Breast epithelium (tissue), 4 donors: ENCODE measurements around the gene MT3. TPM values are rescaled to one million over a fixed set of nuclear protein-coding genes. Genes with fewer than 3 reads are reported as not detected.
A peak's percentile ranks its signal among the peaks of the same experiment; 100 is the strongest.

Source experiments
- DNase-seq, 2 donors: peaks; one replicate each; pipeline ENCODE4 v3.0.0-alpha.2; 2019; ENCODE audit warnings: low spot score in 2 of 2
- H3K27ac ChIP-seq, 2 donors: fragments of 200-600 bp; sonication (generic) in 1 of 2; one replicate each; pipeline ENCODE4 v1.5.1; 2016 to 2019; ENCODE audit warnings: mild to moderate bottlenecking in 1 of 2
- H3K27me3 ChIP-seq, 2 donors: fragments of 200-600 bp; sonication (generic) in 1 of 2; one replicate each; pipeline versions ENCODE4 v1.5.1 to v1.6.0; 2017 to 2019; ENCODE audit warnings: control low read depth in 1 of 2, mild to moderate bottlenecking in 1 of 2
- H3K36me3 ChIP-seq: fragments of 200-600 bp; one replicate; pipeline ENCODE4 v1.5.1; 2019
- H3K4me1 ChIP-seq, 2 donors: fragments of 200-600 bp; sonication (generic); one replicate each; pipeline ENCODE4 v1.5.1; 2016 to 2019; ENCODE audit warnings: control low read depth in 1 of 2
- H3K4me3 ChIP-seq, 3 donors: fragments of 200-600 bp; sonication (generic); 1 replicate in 2 of 3; 2 replicates in 1 of 3; pipeline ENCODE4 v1.5.1; 2016 to 2019; ENCODE audit warnings: mild to moderate bottlenecking in 3 of 3, moderate library complexity in 2 of 3
- H3K9me3 ChIP-seq, 2 donors: fragments of 200-600 bp; sonication (generic) in 1 of 2; one replicate each; pipeline ENCODE4 v1.5.1; 2016 to 2019; ENCODE audit warnings: control low read depth in 1 of 2
- CTCF ChIP-seq, 3 donors: fragments of 450-650 bp; IDR thresholded peaks; one replicate each; pipeline ENCODE4 v1.5.1; 2016 to 2017; ENCODE audit warnings: antibody characterized with exemption in 3 of 3, mild to moderate bottlenecking in 3 of 3, moderate library complexity in 3 of 3
- POLR2A ChIP-seq: fragments of 450-650 bp; IDR thresholded peaks from one replicate; pipeline ENCODE4 v1.6.1; 2016; ENCODE audit warnings: antibody characterized with exemption, mild to moderate bottlenecking, moderate library complexity
- POLR2AphosphoS5 ChIP-seq, 3 donors: sonication (generic); formaldehyde crosslinking; IDR thresholded peaks; one replicate each; pipeline ENCODE4 v1.6.1; 2017; ENCODE audit warnings: antibody characterized with exemption in 3 of 3
- intact Hi-C: fragments of 100-400 bp; cut with DNase I; formaldehyde crosslinking; loops from one replicate; pipeline ENCODE4 v1.15.1; 2023; ENCODE audit warnings: low total_unique reads
- total RNA-seq, 3 donors: library from RNA; depleted of rRNA; stranded (reverse); fragments of >200 nt; gene quantifications; one replicate each; pipeline ENCODE4 v1.1.0, GENCODE V29; 2016

MT3 gene
- total RNA-seq, 3 donors from 2014 or later: not detected

- H3K27ac ChIP-seq: peak overlapping the region in 1 of 2 donors; percentile 96
- intact Hi-C loops: no loop called here
- DNase-seq: peak in 1 of 2 donors; percentile 56
- H3K4me3 ChIP-seq: no peak overlapping the region
- TF ChIP-seq CTCF (IDR thresholded peaks at IDR 0.05): peak in 2 of 3 donors; percentile 54 to 59
- TF ChIP-seq POLR2A: no peak
- H3K4me1 ChIP-seq: peaks cover 7 to 13% of the 10 kb centered on the region in 2 donors
- H3K36me3 ChIP-seq: no peaks in the 10 kb centered on the region
- H3K27me3 ChIP-seq: no peaks in the 10 kb centered on the region
- no peaks in the 10 kb centered on the region for H3K9me3 ChIP-seq
These were observed 14.3 kb downstream of the MT3 start for GRCh38 chr16:56603589-56603988.

GRCh38 chr16:56604966-56605365 lies 15.6 kb downstream of the MT3 start:
- no peak for DNase-seq
- no peak overlapping the region for H3K4me3 ChIP-seq
- intact Hi-C loops: no loop called here
- H3K27ac ChIP-seq: peak overlapping the region; percentile 96 to 99
- H3K9me3 ChIP-seq: no peaks in the 10 kb centered on the region
- H3K36me3 ChIP-seq: no peaks in the 10 kb centered on the region
- H3K27me3 ChIP-seq: no peaks in the 10 kb centered on the region
- H3K4me1 ChIP-seq: peaks cover 7 to 13% of the 10 kb centered on the region in 2 donors
- TF ChIP-seq CTCF (IDR thresholded peaks at IDR 0.05) (no peak), POLR2AphosphoS5 (IDR thresholded peaks at IDR 0.05) (no peak), POLR2A (no peak)

GRCh38 chr16:56605475-56605874 lies 16.1 kb downstream of the MT3 start:
- peak overlapping the region; percentile 96 to 99 for H3K27ac ChIP-seq
- no peaks in the 10 kb centered on the region for H3K36me3 ChIP-seq

GRCh38 chr16:56606071-56606475 lies 16.7 kb downstream of the MT3 start:
- Histone ChIP-seq H3K9me3 (no peaks in the 10 kb centered on the region), H3K36me3 (no peaks in the 10 kb centered on the region), H3K27ac (peak overlapping the region; percentile 96 to 99), H3K4me3 (peak overlapping the region in 1 of 3 donors; percentile 86), H3K27me3 (no peaks in the 10 kb centered on the region), H3K4me1 (peaks cover 15 to 17% of the 10 kb centered on the region in 2 donors)
- TF ChIP-seq POLR2A: no peak
- no peak for TF ChIP-seq CTCF (IDR thresholded peaks at IDR 0.05)
- no peak for TF ChIP-seq POLR2AphosphoS5 (IDR thresholded peaks at IDR 0.05)
- intact Hi-C loops: no loop called here
- peak in 1 of 2 donors; percentile 61 for DNase-seq

More at GRCh38 chr16:56605475-56605874, 16.1 kb downstream of the MT3 start:
- H3K4me1 ChIP-seq: peaks cover 12 to 13% of the 10 kb centered on the region in 2 donors
- intact Hi-C loops: no loop called here
- no peak for DNase-seq
- H3K27me3 ChIP-seq: no peaks in the 10 kb centered on the region
- H3K9me3 ChIP-seq: no peaks in the 10 kb centered on the region
- H3K4me3 ChIP-seq: no peak overlapping the region
- TF ChIP-seq CTCF (IDR thresholded peaks at IDR 0.05) (no peak), POLR2A (no peak), POLR2AphosphoS5 (IDR thresholded peaks at IDR 0.05) (no peak)

- Histone ChIP-seq H3K27ac (peak overlapping the region; percentile 96 to 99), H3K4me3 (peak overlapping the region in 2 of 3 donors; percentile 78 to 86), H3K36me3 (no peaks in the 10 kb centered on the region), H3K9me3 (no peaks in the 10 kb centered on the region), H3K27me3 (no peaks in the 10 kb centered on the region), H3K4me1 (peaks cover 18 to 19% of the 10 kb centered on the region in 2 donors)
- no peak for TF ChIP-seq POLR2A
- TF ChIP-seq POLR2AphosphoS5 (IDR thresholded peaks at IDR 0.05): no peak
- no peak for TF ChIP-seq CTCF (IDR thresholded peaks at IDR 0.05)
- intact Hi-C loops: no loop called here
- no peak for DNase-seq
These were observed 17.3 kb downstream of the MT3 start for GRCh38 chr16:56606476-56607108.
